Ishikawa (cell line): Measurements from ENCODE around the gene KLHDC8B.

Source experiments
- RAD21 ChIP-seq: IDR thresholded peaks from 2 replicates; pipeline ENCODE4 v1.6.1; 2012; ENCODE audit warnings: low read depth
- TCF12 ChIP-seq: IDR thresholded peaks from 2 replicates; pipeline ENCODE4 v1.6.1; 2012; ENCODE audit warnings: low read depth

DNA sequence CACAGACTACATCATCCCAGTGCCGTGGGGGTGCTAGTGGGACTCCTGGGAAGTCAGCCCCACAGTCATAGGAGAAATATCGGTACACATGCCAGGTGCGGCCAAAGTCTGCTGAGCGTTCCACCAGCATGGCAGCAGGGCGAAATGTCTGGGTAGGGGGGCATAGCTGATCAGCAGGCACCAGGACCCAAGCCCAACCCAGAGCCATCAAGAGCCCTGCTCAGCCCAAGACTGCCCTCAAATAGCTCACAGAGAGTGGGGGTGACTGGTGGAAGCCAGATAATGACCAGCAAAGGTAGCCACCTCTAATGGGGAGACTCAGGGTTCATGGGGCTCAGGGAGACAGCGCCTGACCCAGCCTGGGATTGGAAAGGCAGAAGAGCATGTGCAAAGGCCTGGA lies 39.8 kb upstream of the KLHDC8B start:
- TF ChIP-seq RAD21, result no peak
- TF ChIP-seq TCF12, result no peak
